Stimulated activated CD8-positive, alpha-beta memory T cell treated with anti-CD3 and anti-CD28 coated beads, Interleukin-2, amount 100 ng/mL, for 1 hour (primary cell): ENCODE data around the gene NTN3.
"Not testable (repeated sequence)": the region's sequence is repeated elsewhere in the genome, so short reads cannot be mapped to it uniquely, and the experiment has no call there.

Source experiments
- DNase-seq, 2 donors: peaks; one replicate each; pipeline ENCODE4 v3.0.0-alpha.2; 2020; ENCODE audit warnings: low read depth in 2 of 2

The NTN3 gene

GRCh38 chr16:2479996-2480395, 8.9 kb downstream of the NTN3 start:
- not testable (repeated sequence) for DNase-seq

- no peak for DNase-seq
Observed at GRCh38 chr16:2480948-2481347, 9.9 kb downstream of the NTN3 start.

GRCh38 chr16:2481676-2482075, 10.6 kb downstream of the NTN3 start:
- no peak for DNase-seq

GRCh38 chr16:2482249-2482648, 11.2 kb downstream of the NTN3 start:
- DNase-seq = no peak

- no peak for DNase-seq
Observed at GRCh38 chr16:2482708-2483534, 11.8 kb downstream of the NTN3 start.

GRCh38 chr16:2483939-2484897, 13.1 kb downstream of the NTN3 start:
- no peak for DNase-seq

GRCh38 chr16:2484898-2485508, 13.9 kb downstream of the NTN3 start:
- DNase-seq = no peak

- no peak for DNase-seq
Observed at GRCh38 chr16:2485811-2486507, 14.9 kb downstream of the NTN3 start.

GRCh38 chr16:2486645-2487516, 15.8 kb downstream of the NTN3 start:
- peak; percentile 51 to 67 for DNase-seq

- DNase-seq = no peak
Observed at GRCh38 chr16:2487517-2487842, 16.4 kb downstream of the NTN3 start.

GRCh38 chr16:2487903-2488531, 16.9 kb downstream of the NTN3 start:
- DNase-seq = no peak

- DNase-seq = no peak
Observed at GRCh38 chr16:2489581-2489980, 18.5 kb downstream of the NTN3 start.

- DNase-seq = no peak
Observed at GRCh38 chr16:2490190-2491105, 19.4 kb downstream of the NTN3 start.

- no peak for DNase-seq
Observed at GRCh38 chr16:2492292-2492691, 21.2 kb downstream of the NTN3 start.

GRCh38 chr16:2493605-2494004, 22.5 kb downstream of the NTN3 start:
- DNase-seq = no peak

GRCh38 chr16:2494616-2495015, 23.5 kb downstream of the NTN3 start:
- DNase-seq = no peak

GRCh38 chr16:2495041-2495440, 23.9 kb downstream of the NTN3 start:
- DNase-seq = no peak

- no peak for DNase-seq
Observed at GRCh38 chr16:2496223-2497115, 25.4 kb downstream of the NTN3 start.
